HPDE6-E6E7 (cell line): ENCODE data around the gene PPARG.

Experiments used
- DNase-seq: peaks from one replicate; pipeline ENCODE4 v3.0.0; 2011; ENCODE audit warnings: missing footprints; ENCODE audit errors: extremely low spot score

The PPARG gene

GRCh38 chr3:12409684-12410596 lies 121.1 kb downstream of the PPARG start:
- no peak for DNase-seq

- DNase-seq, result no peak
Observed at GRCh38 chr3:12413721-12414255, 124.9 kb downstream of the PPARG start.

DNA sequence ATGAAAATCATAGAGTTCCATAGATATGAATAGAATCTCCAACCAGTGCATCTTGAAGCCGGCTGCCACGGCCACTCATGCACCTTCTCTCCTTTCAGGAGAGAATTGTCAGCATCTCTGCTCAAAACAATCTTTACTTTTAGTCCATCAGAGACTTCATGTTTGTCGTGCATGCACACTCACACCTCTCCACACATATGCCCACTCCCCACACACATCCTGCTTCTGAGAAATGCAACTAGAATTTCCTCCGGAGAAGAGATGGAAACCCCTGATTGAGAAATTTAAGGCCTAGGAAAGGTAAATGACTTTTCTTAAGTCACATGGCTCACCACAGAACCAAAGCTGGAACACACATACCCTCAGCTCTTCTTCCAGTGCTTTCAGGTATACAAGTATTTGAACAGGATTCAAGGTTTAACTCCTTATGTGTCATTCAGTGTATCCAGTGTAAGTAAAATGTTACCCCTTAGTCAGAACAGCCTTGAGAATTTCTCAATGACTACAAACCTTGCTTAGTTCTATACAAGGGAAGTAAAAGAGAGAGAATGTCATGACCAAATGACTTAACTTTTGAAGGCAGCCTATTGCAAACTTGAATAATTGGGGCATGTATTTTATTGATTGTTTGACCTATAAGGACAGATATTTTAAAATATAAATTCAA lies 126.3 kb downstream of the PPARG start:
- no peak for DNase-seq

- DNase-seq, result no peak
Observed at GRCh38 chr3:12416731-12417130, 127.9 kb downstream of the PPARG start.

DNA sequence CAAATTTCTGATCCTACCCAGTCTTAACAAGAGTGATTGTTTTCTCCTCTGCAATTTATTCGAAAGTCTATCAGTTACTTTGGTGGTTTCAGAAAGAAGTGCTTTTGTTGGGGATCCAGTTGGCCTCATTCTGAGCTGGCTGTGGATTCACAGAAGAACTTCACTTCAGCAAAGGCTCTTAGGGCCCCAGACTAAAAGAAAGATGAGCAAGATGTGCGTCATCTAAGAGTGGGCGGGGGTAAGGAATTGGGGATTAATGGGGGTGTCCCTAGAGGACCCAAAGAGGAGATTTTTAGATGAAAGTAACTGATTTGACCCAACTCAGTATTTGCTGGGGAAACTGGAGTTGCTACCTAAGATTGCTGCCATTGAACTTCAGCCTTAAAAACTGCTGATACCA lies 131.5 kb downstream of the PPARG start:
- no peak for DNase-seq

DNA sequence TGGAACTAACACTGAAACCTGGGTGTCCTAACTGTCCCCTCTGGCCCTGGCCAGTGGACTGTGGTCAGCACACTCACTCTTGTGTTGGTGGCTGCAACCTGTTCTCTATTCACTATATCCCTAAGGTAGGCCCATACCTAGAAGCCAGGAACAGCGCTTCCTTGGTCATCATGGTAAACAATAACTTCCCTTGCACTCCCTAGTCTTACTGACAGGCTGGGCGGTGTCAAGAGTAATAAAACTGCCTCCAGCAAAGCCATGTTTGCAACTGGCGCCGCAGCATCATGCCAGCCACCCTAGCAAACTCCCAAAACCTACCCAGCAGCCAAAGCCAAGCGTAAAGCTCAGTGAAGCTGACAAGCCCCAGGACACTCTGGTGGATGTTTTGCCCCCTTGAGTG lies 132.3 kb downstream of the PPARG start:
- DNase-seq, result no peak

DNA sequence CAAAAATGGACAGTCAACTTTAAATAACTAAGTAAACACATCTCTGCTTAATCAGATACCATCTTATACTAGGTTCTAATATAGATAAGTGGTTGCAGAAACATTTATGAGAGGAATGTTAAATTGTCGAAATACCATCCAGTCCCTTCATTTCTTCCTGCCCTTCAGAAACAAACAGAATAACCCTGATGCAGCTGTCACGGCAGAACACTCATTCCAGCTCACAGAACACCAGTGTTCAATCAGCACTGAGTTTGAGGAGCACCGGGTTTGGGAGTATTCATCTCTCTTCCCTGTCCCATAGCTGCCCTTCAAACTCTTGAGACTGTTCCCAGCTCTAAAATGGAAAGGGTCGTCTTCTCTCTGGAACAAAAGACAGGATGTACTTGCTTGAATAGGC lies 134.3 kb downstream of the PPARG start:
- DNase-seq, result no peak

DNA sequence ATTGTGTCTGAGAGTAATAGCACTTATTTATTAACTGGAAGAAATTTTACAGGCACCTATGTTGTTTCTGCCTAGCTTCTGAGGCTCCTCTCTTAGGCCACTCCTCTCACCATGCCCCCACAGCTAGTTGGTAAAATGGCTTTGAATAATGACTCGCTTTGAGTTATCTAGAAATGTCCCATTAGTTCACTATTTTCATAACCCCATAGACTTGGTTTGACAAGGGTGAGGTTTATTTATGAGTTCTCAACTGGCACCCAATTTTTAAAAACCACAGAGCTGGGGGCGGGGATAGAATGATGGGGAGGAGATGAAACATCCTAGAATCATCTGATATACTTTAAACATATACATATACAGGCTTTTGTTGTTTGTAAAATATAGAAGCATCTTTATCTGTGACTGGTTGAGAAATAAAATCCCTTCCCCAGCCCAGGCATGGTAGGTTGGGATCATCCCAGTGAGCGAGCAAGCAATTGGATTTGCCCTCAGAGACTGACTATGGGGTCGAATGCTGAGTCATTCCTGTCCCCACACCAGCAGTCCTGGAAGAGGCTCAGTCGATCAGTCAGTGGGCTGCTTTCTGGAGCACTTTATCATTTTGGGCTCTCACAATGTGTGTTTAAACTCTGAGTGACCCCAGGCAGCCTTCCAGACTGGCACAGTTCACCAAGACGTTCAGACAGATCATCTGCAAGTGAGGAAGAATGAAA lies 135.2 kb downstream of the PPARG start:
- no peak for DNase-seq

DNA sequence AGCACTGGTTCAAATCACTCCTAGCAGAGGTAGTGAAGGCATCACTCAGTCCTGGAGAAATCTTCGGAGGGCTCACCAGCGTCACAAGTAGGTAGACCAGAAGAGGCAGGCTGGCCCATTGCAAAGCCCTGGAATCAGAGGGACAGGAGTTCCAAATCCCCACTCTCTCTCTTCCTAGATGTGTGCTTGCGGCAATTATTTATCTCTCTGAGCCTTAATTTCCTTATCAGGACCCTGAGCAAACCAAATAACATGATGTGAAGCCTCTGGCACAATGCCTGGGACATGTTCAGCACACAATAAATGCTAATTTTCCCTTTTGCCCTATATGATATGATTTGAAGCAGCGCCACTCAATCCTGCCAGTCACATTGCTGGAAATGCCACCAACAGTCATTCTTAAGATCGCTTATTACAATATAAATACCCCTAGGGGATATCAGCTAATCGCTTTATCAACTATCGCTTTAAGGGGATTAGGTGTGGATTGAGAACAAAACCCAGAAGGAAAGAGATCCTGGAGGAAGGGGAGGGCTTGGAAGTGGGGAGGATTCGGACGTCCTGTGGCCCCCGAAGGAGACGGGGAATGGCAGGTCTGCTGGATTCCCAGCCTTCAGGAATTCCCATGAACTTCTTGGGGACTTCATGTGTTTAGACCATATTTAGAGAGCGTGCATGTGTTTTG lies 135.9 kb downstream of the PPARG start:
- DNase-seq, result no peak

GRCh38 chr3:12425850-12426579 lies 137.1 kb downstream of the PPARG start:
- no peak for DNase-seq

GRCh38 chr3:12427551-12427950 lies 138.7 kb downstream of the PPARG start:
- DNase-seq, result no peak

GRCh38 chr3:12428126-12428525 lies 139.3 kb downstream of the PPARG start:
- DNase-seq, result no peak

DNA sequence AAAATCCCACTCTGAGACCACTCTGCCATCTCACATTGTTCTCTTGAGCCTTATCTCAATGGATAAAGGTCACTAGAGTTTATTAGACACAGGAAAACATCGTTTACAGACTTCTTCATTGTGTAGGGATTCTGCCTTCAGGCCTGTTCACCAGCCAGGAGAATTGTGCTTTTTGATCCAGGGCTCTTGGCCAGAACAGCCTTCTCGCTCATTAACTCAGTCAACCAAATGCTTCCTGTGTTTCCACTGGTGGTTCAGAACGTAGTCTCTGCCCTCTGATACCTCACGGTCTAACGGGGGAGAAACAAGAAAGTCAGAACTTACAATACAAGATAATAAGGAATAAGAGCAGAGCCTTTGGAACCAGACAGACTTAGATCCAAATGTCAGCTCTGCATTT lies 141.2 kb downstream of the PPARG start:
- DNase-seq, result no peak

- no peak for DNase-seq
Observed at GRCh38 chr3:12433823-12434222, 145.0 kb downstream of the PPARG start.

DNA sequence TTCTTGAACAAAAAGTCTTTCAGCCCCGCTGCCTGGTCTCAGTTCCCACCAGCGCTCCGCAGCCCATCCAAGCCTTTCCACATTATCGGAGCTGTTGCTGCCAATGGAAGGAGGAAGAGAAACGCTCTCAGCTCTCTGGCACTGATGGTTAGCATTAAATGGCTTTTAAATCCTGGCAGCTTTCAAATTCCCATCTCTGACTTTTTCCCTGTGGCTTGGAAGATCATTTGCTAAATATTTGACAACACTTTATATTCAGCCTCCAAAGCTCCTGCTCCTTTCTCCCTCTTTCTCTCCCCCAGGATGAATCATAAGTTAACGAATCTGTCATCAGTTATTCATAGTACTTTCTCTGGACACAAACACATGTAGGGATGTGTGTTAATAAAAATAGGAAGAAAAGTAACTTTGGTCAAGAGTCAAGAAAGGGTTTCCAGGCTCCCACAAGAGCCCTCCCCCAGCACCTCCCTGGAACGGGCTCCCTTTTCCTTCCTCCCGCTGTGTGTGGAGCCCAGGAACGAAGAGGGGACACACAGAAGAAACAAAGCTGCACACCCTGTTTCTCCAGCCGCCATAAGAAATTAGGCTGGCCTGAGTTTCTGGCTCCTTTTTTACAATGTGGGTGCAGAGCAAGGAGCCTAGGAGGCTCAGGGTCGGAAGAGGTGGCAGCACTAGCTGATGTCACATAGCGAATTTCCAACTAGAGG lies 147.8 kb downstream of the PPARG start:
- DNase-seq, result no peak

GRCh38 chr3:12437221-12437605 lies 148.3 kb downstream of the PPARG start:
- DNase-seq, result no peak

DNA sequence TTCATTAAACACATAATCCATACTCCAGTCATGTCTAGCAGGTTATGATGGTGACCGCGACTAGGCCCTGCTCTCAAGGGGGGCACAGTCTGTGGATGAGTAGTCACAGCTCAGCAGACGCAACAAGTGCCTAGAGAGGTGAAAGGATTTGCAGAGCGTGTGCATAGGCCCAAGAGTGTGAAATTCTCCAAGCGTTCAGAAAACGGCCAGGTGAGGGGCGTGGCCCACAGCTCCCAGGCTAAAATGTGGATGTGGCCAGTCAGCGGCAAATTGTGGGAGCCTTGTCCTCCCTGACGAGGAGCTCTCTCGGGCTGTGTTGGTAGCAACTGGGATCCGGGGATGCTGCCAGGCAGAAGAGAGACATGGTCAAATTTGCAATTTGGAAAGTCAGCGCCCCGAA lies 149.0 kb downstream of the PPARG start:
- DNase-seq, result no peak

DNA sequence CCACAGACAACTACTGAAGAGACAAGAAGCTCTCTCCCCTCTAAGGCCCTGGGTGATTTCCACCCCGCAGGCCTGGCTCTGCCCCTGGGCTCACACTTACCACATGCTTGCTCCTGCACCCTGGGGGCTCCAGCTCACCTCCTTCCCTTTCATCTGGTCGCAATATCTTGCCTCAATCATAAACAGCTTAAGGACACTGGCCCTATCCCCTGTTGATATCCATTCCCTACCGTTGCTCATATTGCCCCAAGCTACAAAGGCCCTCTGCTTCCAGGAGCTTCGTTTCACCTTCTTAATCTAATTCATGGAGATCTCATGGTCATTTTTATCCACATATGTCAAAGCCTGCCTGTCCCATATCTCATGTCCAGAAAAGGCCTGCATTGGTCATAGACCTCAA lies 149.4 kb downstream of the PPARG start:
- no peak for DNase-seq

DNA sequence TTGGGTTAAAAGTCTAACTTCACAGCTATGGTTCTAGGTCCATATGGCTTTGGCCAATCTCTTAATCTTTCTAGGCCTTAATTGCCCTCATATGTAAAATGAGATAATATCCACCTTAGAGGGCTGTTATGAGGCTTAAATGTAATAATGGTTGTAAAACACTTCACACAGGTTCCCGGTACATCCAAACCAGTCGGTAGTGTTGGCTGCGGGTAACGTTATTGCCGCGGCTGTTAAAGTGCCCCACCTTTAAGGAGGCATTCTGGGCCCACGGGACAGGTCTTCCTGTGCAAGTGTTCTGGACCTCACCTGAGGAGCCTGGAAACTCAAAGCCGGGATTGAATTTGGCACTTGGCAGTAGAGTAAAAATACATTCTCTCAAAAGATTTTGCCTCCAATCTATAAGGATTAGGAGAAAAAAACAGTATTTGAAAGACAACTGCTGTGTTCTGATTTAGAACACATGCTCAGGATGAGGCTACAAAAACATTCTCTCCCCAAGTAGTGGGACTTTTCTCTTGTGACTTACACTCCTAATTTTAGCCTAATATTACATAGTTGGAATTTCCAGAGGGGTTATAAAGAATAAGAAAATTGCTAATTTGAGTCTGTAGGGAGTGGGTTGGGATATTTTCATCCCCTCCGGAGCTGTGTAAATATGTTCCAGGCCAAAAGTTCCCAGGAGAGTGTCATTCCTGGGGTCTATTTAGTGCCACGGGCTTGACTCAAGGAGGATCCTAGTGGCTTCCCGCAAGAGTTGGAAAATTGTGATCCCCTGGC lies 150.5 kb downstream of the PPARG start:
- no peak for DNase-seq
